HCT116 (cell line): Measurements from ENCODE around the gene CASK.

ENCODE experiments used
- ATF3 ChIP-seq: IDR thresholded peaks from 2 replicates; pipeline ENCODE4 v1.6.1; 2012
- EZH2 ChIP-seq: fragments of 200-600 bp; sonication (generic); IDR thresholded peaks from 2 replicates; pipeline ENCODE4 v1.6.1; 2017; ENCODE audit warnings: antibody characterized with exemption, mixed run types
- FOSL1 ChIP-seq: IDR thresholded peaks from 2 replicates; pipeline ENCODE4 v1.6.1; 2012; ENCODE audit warnings: low read depth
- JUND ChIP-seq: IDR thresholded peaks from 2 replicates; pipeline ENCODE4 v1.6.1; 2012
- POLR2A ChIP-seq: IDR thresholded peaks from 2 replicates; pipeline ENCODE4 v1.7.0; 2011; ENCODE audit warnings: borderline replicate concordance; ENCODE audit not compliant: insufficient read depth, insufficient read length; ENCODE audit errors: extremely low read depth
- RAD21 ChIP-seq: IDR thresholded peaks from 2 replicates; pipeline ENCODE4 v1.6.1; 2012; ENCODE audit warnings: low read depth, mild to moderate bottlenecking
- SIN3A ChIP-seq: IDR thresholded peaks from 2 replicates; pipeline ENCODE4 v1.6.1; 2012; ENCODE audit warnings: low read depth
- TF ChIP-seq, protein P1 (sequence below), 3 experiments: fragments of 200-600 bp in 1 of 3; sonication (generic) in 1 of 3; IDR thresholded peaks in 2 of 3; conservative IDR thresholded peaks in 1 of 3; 2 replicates each; pipeline ENCODE4 v1.5.1; 2012 to 2017; ENCODE audit warnings: low read depth in 2 of 3, low read length in 2 of 3, antibody characterized with exemption in 1 of 3, borderline replicate concordance in 1 of 3, control low read depth in 1 of 3, mild to moderate bottlenecking in 1 of 3, mixed read lengths in 1 of 3, mixed run types in 1 of 3, moderate library complexity in 1 of 3; ENCODE audit not compliant: insufficient read depth in 1 of 3
- TF ChIP-seq, protein P2 (sequence below): IDR thresholded peaks from 2 replicates; pipeline ENCODE4 v1.6.1; 2012; ENCODE audit warnings: low read depth

DNA sequence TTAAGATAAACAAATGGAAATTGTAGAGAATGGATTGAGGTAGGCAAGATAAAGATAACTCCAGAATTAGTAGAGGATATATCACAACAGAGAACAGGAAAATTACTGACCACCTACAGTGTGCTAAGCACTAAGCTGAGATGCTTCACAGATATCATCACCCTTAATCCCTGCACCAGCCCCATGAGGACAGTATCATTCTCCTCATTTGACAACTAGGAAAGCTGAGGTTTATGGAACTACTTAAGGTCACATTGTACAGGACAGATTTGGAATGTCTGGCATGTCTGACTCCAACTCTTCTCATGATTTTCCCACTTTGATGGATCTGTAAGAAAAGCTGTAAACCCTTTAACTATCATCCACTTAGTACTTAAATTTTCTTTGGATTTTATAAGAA, 95.5 kb downstream of the CASK start:
- no peak for TF ChIP-seq ATF3
- TF ChIP-seq, protein P1, sequence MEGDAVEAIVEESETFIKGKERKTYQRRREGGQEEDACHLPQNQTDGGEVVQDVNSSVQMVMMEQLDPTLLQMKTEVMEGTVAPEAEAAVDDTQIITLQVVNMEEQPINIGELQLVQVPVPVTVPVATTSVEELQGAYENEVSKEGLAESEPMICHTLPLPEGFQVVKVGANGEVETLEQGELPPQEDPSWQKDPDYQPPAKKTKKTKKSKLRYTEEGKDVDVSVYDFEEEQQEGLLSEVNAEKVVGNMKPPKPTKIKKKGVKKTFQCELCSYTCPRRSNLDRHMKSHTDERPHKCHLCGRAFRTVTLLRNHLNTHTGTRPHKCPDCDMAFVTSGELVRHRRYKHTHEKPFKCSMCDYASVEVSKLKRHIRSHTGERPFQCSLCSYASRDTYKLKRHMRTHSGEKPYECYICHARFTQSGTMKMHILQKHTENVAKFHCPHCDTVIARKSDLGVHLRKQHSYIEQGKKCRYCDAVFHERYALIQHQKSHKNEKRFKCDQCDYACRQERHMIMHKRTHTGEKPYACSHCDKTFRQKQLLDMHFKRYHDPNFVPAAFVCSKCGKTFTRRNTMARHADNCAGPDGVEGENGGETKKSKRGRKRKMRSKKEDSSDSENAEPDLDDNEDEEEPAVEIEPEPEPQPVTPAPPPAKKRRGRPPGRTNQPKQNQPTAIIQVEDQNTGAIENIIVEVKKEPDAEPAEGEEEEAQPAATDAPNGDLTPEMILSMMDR (IDR thresholded peaks at IDR 0.05 in 2 of 3, conservative IDR thresholded peaks at IDR 0.05 in 1 of 3; ENCODE audit: borderline replicate concordance in 1 of 3, insufficient read depth in 1 of 3, low read depth in 2 of 3, low read length in 2 of 3), result no peak
- no peak for TF ChIP-seq POLR2A
- TF ChIP-seq JUND, result no peak
- no peak for TF ChIP-seq RAD21
- TF ChIP-seq, protein P2, sequence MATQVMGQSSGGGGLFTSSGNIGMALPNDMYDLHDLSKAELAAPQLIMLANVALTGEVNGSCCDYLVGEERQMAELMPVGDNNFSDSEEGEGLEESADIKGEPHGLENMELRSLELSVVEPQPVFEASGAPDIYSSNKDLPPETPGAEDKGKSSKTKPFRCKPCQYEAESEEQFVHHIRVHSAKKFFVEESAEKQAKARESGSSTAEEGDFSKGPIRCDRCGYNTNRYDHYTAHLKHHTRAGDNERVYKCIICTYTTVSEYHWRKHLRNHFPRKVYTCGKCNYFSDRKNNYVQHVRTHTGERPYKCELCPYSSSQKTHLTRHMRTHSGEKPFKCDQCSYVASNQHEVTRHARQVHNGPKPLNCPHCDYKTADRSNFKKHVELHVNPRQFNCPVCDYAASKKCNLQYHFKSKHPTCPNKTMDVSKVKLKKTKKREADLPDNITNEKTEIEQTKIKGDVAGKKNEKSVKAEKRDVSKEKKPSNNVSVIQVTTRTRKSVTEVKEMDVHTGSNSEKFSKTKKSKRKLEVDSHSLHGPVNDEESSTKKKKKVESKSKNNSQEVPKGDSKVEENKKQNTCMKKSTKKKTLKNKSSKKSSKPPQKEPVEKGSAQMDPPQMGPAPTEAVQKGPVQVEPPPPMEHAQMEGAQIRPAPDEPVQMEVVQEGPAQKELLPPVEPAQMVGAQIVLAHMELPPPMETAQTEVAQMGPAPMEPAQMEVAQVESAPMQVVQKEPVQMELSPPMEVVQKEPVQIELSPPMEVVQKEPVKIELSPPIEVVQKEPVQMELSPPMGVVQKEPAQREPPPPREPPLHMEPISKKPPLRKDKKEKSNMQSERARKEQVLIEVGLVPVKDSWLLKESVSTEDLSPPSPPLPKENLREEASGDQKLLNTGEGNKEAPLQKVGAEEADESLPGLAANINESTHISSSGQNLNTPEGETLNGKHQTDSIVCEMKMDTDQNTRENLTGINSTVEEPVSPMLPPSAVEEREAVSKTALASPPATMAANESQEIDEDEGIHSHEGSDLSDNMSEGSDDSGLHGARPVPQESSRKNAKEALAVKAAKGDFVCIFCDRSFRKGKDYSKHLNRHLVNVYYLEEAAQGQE, result no peak
- no peak for TF ChIP-seq SIN3A
- TF ChIP-seq FOSL1, result no peak
- TF ChIP-seq EZH2, result no peak
